Uterus (tissue), 2 donors: ENCODE data around the gene RASL10A.

Experiments used
- POLR2A ChIP-seq, 2 donors: fragments of 450-650 bp; IDR thresholded peaks; one replicate each; pipeline ENCODE4 v1.6.1; 2016; ENCODE audit warnings: antibody characterized with exemption in 2 of 2, mild to moderate bottlenecking in 1 of 2, moderate library complexity in 1 of 2
- TF ChIP-seq, protein P1 (sequence below), 4 experiments: fragments of 200-600 bp in 2 of 4; fragments of 450-650 bp in 2 of 4; sonication (generic) in 2 of 4; IDR thresholded peaks; one replicate each; pipeline ENCODE4 v1.5.1; 2016 to 2019; ENCODE audit warnings: antibody characterized with exemption in 4 of 4, mild to moderate bottlenecking in 2 of 4, moderate library complexity in 1 of 4

DNA sequence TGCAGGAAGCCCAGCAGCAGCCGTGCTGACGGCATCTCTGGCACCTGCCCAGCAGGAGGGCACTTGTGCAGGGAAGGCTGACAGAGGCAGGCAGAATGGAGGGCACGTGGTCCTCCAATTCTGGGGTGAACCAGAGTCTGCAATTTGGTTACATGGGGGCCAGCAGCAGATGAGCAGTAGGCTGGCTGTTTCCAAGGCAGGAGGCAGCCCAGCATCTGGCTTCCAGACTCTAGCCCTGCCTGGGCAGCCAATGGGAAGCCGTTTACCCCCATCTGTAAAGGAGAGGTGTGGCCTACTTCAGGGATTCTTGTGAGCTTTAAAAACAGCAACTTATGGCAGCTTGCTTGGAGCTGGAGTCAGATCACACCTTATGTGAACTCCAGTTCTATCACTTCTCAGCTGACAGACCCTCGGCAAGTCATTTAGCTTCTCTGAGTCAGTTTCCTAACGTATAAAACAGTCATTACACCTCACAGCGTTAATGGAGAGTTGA is 27.9 kb upstream of the RASL10A start:
- TF ChIP-seq, protein P1, sequence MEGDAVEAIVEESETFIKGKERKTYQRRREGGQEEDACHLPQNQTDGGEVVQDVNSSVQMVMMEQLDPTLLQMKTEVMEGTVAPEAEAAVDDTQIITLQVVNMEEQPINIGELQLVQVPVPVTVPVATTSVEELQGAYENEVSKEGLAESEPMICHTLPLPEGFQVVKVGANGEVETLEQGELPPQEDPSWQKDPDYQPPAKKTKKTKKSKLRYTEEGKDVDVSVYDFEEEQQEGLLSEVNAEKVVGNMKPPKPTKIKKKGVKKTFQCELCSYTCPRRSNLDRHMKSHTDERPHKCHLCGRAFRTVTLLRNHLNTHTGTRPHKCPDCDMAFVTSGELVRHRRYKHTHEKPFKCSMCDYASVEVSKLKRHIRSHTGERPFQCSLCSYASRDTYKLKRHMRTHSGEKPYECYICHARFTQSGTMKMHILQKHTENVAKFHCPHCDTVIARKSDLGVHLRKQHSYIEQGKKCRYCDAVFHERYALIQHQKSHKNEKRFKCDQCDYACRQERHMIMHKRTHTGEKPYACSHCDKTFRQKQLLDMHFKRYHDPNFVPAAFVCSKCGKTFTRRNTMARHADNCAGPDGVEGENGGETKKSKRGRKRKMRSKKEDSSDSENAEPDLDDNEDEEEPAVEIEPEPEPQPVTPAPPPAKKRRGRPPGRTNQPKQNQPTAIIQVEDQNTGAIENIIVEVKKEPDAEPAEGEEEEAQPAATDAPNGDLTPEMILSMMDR (IDR thresholded peaks at IDR 0.05), result no peak
- no peak for TF ChIP-seq POLR2A (IDR thresholded peaks at IDR 0.05)
